K562 (cell line): Measurements from ENCODE around the gene SLC6A9. TPM values are rescaled to one million over a fixed set of nuclear protein-coding genes. Genes with fewer than 3 reads are reported as not detected.

ENCODE experiments used
- RBM17 ChIP-seq: fragments of 200-400 bp; formaldehyde crosslinking; IDR thresholded peaks from 2 replicates; pipeline ENCODE4 v1.6.1; 2017; ENCODE audit warnings: low read depth, mild to moderate bottlenecking, low read length, borderline replicate concordance
- ZFX ChIP-seq: sonication (generic); formaldehyde crosslinking; IDR thresholded peaks from 2 replicates; pipeline ENCODE4 v1.8.0; 2022; ENCODE audit warnings: mild to moderate bottlenecking, missing genetic modification reagents, moderate library complexity
- ZNF551 ChIP-seq: fragments of 250-450 bp; sonication (Bioruptor Pico); IDR thresholded peaks from 2 replicates; pipeline ENCODE4 v1.5.0; 2021; ENCODE audit warnings: mild to moderate bottlenecking, moderate library complexity
- ZNF707 ChIP-seq: fragments of 250-450 bp; sonication (Bioruptor Pico); conservative IDR thresholded peaks from 2 replicates; pipeline ENCODE4 v1.8.0; 2022; ENCODE audit warnings: inconsistent platforms, mild to moderate bottlenecking, moderate library complexity
- polyA plus RNA-seq, 8 experiments: library from polyadenylated mRNA; depleted of rRNA in 4 of 8; stranded (reverse) in 5 of 8; unstranded in 3 of 8; fragments of >200 nt; fragmentation: Nextera tagmentation in 2 of 8; fragmentation: Illumina TruSeq in 1 of 8; extraction: Ambion mirVana in 2 of 8; extraction: Trizol in 1 of 8; gene quantifications; 2 replicates each; pipeline versions ENCODE4 v1.2.1 to v1.2.3, GENCODE V29; 2011 to 2014; ENCODE audit warnings: inconsistent platforms in 1 of 8, missing spikeins in 1 of 8
- total RNA-seq, 7 experiments: library from RNA; depleted of rRNA in 6 of 7; stranded (reverse); fragments of >200 nt in 6 of 7; fragmentation: Illumina TruSeq in 2 of 7; extraction: Trizol in 2 of 7; gene quantifications; 2 replicates each; pipeline versions ENCODE4 v1.2.1 to v1.2.3, GENCODE V29; 2011 to 2021; ENCODE audit warnings: low replicate concordance in 1 of 7
- TF ChIP-seq, protein P1 (sequence below): fragments of 450-650 bp; conservative IDR thresholded peaks from 2 replicates; pipeline ENCODE4 v1.6.1; 2016; ENCODE audit warnings: missing genetic modification characterization, low read depth, mild to moderate bottlenecking, missing compliant biosample characterization, moderate library complexity
- TF ChIP-seq, protein P2 (sequence below): fragments of 200-800 bp; sonication (Bioruptor generic); IDR thresholded peaks from 2 replicates; pipeline ENCODE4 v1.6.1; 2016; ENCODE audit warnings: missing genetic modification characterization, missing compliant biosample characterization

SLC6A9 gene
- total and polyA plus RNA-seq, 9 of the 15 experiments (the other 6 are each of a cell fraction or from before 2014, with no cell fraction given): 0.17 to 18.7 (median 2.9) TPM

DNA sequence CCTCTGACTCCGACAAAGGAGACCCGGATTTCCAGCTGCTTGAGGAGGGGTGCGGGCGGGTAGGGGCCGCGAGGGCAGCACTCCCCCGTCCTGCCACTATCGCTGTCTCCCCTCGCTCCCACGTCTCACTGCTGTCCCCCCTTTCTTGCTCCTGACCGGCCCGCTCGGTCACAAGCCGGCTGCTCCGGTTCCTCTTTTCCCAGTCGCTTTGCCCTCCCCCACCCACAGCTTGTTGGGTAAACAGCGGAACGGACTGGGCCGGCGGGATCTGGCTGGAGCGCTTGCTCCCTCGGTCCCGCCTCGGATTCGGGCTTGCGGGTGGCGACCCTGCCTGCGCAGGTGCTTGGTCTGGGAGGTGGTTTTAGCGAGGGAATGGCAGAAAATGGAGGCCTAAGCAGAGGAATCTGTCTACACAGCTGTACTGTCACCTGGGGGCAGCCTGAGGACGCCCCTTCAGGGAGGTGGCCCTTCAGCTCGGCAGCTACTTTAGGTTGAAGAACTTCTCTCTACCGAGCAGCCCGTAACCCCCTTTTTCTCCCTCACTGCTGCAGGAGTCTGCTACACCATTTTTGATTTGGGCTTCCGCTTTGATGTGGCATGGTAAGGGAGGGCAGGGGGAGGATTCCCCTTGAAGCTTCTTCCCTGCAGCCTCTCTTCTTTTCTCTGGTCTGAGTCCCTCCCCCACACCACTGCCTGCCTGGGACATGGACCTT is 55.9 kb downstream of the SLC6A9 start (continued):
- no peak for TF ChIP-seq ZNF707 (CRISPR knock-in tag)
- TF ChIP-seq RBM17: no peak
- TF ChIP-seq ZFX (CRISPR knock-in tag): peak; percentile 78
- TF ChIP-seq, protein P1, sequence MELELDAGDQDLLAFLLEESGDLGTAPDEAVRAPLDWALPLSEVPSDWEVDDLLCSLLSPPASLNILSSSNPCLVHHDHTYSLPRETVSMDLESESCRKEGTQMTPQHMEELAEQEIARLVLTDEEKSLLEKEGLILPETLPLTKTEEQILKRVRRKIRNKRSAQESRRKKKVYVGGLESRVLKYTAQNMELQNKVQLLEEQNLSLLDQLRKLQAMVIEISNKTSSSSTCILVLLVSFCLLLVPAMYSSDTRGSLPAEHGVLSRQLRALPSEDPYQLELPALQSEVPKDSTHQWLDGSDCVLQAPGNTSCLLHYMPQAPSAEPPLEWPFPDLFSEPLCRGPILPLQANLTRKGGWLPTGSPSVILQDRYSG (tag): no peak
- no peak for TF ChIP-seq ZNF551
- TF ChIP-seq, protein P2, sequence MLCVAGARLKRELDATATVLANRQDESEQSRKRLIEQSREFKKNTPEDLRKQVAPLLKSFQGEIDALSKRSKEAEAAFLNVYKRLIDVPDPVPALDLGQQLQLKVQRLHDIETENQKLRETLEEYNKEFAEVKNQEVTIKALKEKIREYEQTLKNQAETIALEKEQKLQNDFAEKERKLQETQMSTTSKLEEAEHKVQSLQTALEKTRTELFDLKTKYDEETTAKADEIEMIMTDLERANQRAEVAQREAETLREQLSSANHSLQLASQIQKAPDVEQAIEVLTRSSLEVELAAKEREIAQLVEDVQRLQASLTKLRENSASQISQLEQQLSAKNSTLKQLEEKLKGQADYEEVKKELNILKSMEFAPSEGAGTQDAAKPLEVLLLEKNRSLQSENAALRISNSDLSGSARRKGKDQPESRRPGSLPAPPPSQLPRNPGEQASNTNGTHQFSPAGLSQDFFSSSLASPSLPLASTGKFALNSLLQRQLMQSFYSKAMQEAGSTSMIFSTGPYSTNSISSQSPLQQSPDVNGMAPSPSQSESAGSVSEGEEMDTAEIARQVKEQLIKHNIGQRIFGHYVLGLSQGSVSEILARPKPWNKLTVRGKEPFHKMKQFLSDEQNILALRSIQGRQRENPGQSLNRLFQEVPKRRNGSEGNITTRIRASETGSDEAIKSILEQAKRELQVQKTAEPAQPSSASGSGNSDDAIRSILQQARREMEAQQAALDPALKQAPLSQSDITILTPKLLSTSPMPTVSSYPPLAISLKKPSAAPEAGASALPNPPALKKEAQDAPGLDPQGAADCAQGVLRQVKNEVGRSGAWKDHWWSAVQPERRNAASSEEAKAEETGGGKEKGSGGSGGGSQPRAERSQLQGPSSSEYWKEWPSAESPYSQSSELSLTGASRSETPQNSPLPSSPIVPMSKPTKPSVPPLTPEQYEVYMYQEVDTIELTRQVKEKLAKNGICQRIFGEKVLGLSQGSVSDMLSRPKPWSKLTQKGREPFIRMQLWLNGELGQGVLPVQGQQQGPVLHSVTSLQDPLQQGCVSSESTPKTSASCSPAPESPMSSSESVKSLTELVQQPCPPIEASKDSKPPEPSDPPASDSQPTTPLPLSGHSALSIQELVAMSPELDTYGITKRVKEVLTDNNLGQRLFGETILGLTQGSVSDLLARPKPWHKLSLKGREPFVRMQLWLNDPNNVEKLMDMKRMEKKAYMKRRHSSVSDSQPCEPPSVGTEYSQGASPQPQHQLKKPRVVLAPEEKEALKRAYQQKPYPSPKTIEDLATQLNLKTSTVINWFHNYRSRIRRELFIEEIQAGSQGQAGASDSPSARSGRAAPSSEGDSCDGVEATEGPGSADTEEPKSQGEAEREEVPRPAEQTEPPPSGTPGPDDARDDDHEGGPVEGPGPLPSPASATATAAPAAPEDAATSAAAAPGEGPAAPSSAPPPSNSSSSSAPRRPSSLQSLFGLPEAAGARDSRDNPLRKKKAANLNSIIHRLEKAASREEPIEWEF (CRISPR knock-in tag): no peak
